ENCODE results near the gene ZNF546. TPM values are rescaled to one million over a fixed set of nuclear protein-coding genes. Genes with fewer than 3 reads are reported as not detected.

Gene ZNF546
- total RNA-seq, 6 experiments from 2014 or later = 1.8 to 2.7 (median 2.2) TPM

GRCh38 chr19:40057166-40057565 lies 60.3 kb downstream of the ZNF546 start:
- Mint-ChIP-seq H3K36me3 (ENCODE audit: low read depth) (peaks cover 54% of the 10 kb centered on the region), H3K27me3 (ENCODE audit: insufficient read depth) (peaks cover 5% of the 10 kb centered on the region), H3K9me3 (peaks cover 37% of the 10 kb centered on the region), H3K4me3 (no peak overlapping the region), H3K4me1 (ENCODE audit: low read depth) (peaks cover 28% of the 10 kb centered on the region), H3K27ac (no peak overlapping the region)
- TF ChIP-seq, protein P1, sequence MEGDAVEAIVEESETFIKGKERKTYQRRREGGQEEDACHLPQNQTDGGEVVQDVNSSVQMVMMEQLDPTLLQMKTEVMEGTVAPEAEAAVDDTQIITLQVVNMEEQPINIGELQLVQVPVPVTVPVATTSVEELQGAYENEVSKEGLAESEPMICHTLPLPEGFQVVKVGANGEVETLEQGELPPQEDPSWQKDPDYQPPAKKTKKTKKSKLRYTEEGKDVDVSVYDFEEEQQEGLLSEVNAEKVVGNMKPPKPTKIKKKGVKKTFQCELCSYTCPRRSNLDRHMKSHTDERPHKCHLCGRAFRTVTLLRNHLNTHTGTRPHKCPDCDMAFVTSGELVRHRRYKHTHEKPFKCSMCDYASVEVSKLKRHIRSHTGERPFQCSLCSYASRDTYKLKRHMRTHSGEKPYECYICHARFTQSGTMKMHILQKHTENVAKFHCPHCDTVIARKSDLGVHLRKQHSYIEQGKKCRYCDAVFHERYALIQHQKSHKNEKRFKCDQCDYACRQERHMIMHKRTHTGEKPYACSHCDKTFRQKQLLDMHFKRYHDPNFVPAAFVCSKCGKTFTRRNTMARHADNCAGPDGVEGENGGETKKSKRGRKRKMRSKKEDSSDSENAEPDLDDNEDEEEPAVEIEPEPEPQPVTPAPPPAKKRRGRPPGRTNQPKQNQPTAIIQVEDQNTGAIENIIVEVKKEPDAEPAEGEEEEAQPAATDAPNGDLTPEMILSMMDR (IDR thresholded peaks at IDR 0.05) = no peak
- no peak for DNase-seq

GRCh38 chr19:40059624-40060023 lies 62.8 kb downstream of the ZNF546 start:
- Mint-ChIP-seq H3K36me3 (ENCODE audit: low read depth) (peaks cover 30% of the 10 kb centered on the region), H3K9me3 (peaks cover 28% of the 10 kb centered on the region), H3K4me3 (no peak overlapping the region), H3K27me3 (ENCODE audit: insufficient read depth) (peaks cover 6% of the 10 kb centered on the region), H3K27ac (no peak overlapping the region), H3K4me1 (ENCODE audit: low read depth) (peaks cover 21% of the 10 kb centered on the region)
- TF ChIP-seq, protein P1 (IDR thresholded peaks at IDR 0.05) = no peak
- DNase-seq = no peak

DNA sequence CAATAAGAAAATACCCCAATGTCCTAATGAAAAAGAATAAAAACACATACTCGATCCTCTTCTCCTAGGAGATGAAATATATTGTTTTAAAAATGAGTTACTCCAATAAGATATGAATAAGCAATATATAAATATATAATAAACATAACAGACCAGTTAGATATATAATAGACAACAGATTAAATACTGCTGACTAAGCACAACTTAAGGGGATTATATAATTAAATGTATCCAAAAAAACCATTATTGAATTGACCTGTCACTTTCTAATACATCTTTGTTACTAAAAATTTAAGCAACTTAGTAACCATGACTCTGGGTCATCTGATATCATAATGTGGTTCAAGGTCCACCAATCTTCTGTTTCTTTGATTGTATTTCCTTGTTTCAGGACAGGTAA lies 73.2 kb downstream of the ZNF546 start:
- H3K27ac Mint-ChIP-seq = no peak overlapping the region
- H3K27me3 Mint-ChIP-seq (ENCODE audit: insufficient read depth) = no peaks in the 10 kb centered on the region
- H3K4me1 Mint-ChIP-seq (ENCODE audit: low read depth) = no peaks in the 10 kb centered on the region
- H3K9me3 Mint-ChIP-seq = peaks cover 29% of the 10 kb centered on the region
- H3K36me3 Mint-ChIP-seq (ENCODE audit: low read depth) = peaks cover 65% of the 10 kb centered on the region
- no peak overlapping the region for H3K4me3 Mint-ChIP-seq
- DNase-seq = no peak
- TF ChIP-seq, protein P1 (IDR thresholded peaks at IDR 0.05) = no peak

Other genes starting within 250 kb of the ZNF546 start
- not detected for gene LEUTX, start 218.2 kb upstream of the ZNF546 start, total RNA-seq (2021; fragmentation: NEBNext Ultra II Directional; extraction: Animal tissue kit (Norgen Biotek cat#: 25700))
- gene DYRK1B, start 162.9 kb upstream of the ZNF546 start, total RNA-seq (2021; fragmentation: NEBNext Ultra II Directional; extraction: Animal tissue kit (Norgen Biotek cat#: 25700)) = 10 to 100 TPM in 4 of 6 experiments, 1 to 10 TPM in 2; 8.9 to 20.2 (median 12.7) TPM
- gene FBL, start 150.7 kb upstream of the ZNF546 start, total RNA-seq (2021; fragmentation: NEBNext Ultra II Directional; extraction: Animal tissue kit (Norgen Biotek cat#: 25700)) = 100 to 1,000 TPM; 167 to 234 (median 217) TPM
- under 1 TPM; 0.02 to 0.83 (median 0.18) TPM for gene FCGBP, start 62.4 kb upstream of the ZNF546 start, total RNA-seq (2021; fragmentation: NEBNext Ultra II Directional; extraction: Animal tissue kit (Norgen Biotek cat#: 25700))
- gene PSMC4, start 25.9 kb upstream of the ZNF546 start, total RNA-seq (2021; fragmentation: NEBNext Ultra II Directional; extraction: Animal tissue kit (Norgen Biotek cat#: 25700)) = 100 to 1,000 TPM; 124 to 144 (median 133) TPM
- 1 to 10 TPM; 7.3 to 9.9 (median 8.8) TPM for gene ZNF780B, start 59.2 kb downstream of the ZNF546 start, total RNA-seq (2021; fragmentation: NEBNext Ultra II Directional; extraction: Animal tissue kit (Norgen Biotek cat#: 25700))
- 10 to 100 TPM; 10.1 to 13.2 (median 11.3) TPM for gene ZNF780A, start 93.9 kb downstream of the ZNF546 start, total RNA-seq (2021; fragmentation: NEBNext Ultra II Directional; extraction: Animal tissue kit (Norgen Biotek cat#: 25700))
- 10 to 100 TPM; 10.7 to 14.9 (median 11.3) TPM for gene MAP3K10, start 194.4 kb downstream of the ZNF546 start, total RNA-seq (2021; fragmentation: NEBNext Ultra II Directional; extraction: Animal tissue kit (Norgen Biotek cat#: 25700))
- not detected for gene TTC9B, start 221.3 kb downstream of the ZNF546 start, total RNA-seq (2021; fragmentation: NEBNext Ultra II Directional; extraction: Animal tissue kit (Norgen Biotek cat#: 25700))
- under 1 TPM in 3 of 6 experiments, not detected in 3; 0.22 to 0.33 (median 0.31) TPM for gene CCNP, start 229.6 kb downstream of the ZNF546 start, total RNA-seq (2021; fragmentation: NEBNext Ultra II Directional; extraction: Animal tissue kit (Norgen Biotek cat#: 25700))